Mesenchymal stem cell (in vitro differentiated cells and primary cell): ENCODE results near the gene EPHA10.
A peak's percentile ranks its signal among the peaks of the same experiment; 100 is the strongest.

Experiments used
- DNase-seq: peaks from one replicate; pipeline ENCODE4 v3.0.0-alpha.2; 2013
- H2AFZ ChIP-seq: one replicate; pipeline ENCODE4 v1.6.1; 2013; ENCODE audit warnings: low read depth, mild to moderate bottlenecking, control low read depth, inconsistent platforms, low read length, moderate library complexity
- H2AK5ac ChIP-seq: 2 replicates; pipeline ENCODE4 v1.6.1; 2013; ENCODE audit warnings: low read length, moderate library complexity, mild to moderate bottlenecking, inconsistent platforms; ENCODE audit not compliant: severe bottlenecking
- H2BK120ac ChIP-seq: one replicate; pipeline ENCODE4 v1.6.1; 2013; ENCODE audit warnings: low read depth, mild to moderate bottlenecking, inconsistent platforms, low read length, moderate library complexity
- H2BK12ac ChIP-seq, 2 experiments: one replicate each; pipeline ENCODE4 v1.6.1; 2013; ENCODE audit warnings: inconsistent platforms in 2 of 2, low read length in 2 of 2, mild to moderate bottlenecking in 2 of 2, moderate library complexity in 2 of 2, control low read depth in 1 of 2
- H2BK15ac ChIP-seq: one replicate; pipeline ENCODE4 v1.6.1; 2013; ENCODE audit warnings: mild to moderate bottlenecking, low read depth, inconsistent platforms; ENCODE audit not compliant: poor library complexity, severe bottlenecking
- H2BK5ac ChIP-seq: 2 replicates; pipeline ENCODE4 v1.6.1; 2013; ENCODE audit warnings: low read depth, mild to moderate bottlenecking, low read length, control low read depth, inconsistent platforms; ENCODE audit not compliant: poor library complexity, severe bottlenecking
- H3K14ac ChIP-seq, 2 experiments: one replicate each; pipeline ENCODE4 v1.6.1; 2013; ENCODE audit warnings: inconsistent platforms in 2 of 2, low read length in 2 of 2, control low read depth in 1 of 2, mild to moderate bottlenecking in 1 of 2, moderate library complexity in 1 of 2
- H3K18ac ChIP-seq, 2 experiments: one replicate each; pipeline ENCODE4 v1.6.1; 2013; ENCODE audit warnings: inconsistent platforms in 2 of 2, low read length in 2 of 2, control low read depth in 1 of 2, low read depth in 1 of 2, mild to moderate bottlenecking in 1 of 2
- H3K23ac ChIP-seq, 2 experiments: one replicate each; pipeline ENCODE4 v1.6.1; 2013; ENCODE audit warnings: inconsistent platforms in 2 of 2, low read length in 2 of 2, mild to moderate bottlenecking in 2 of 2, moderate library complexity in 2 of 2, control low read depth in 1 of 2
- H3K27ac ChIP-seq: 2 replicates; pipeline ENCODE4 v1.5.1; 2013; ENCODE audit warnings: mild to moderate bottlenecking, moderate library complexity, low read length, control low read depth, inconsistent platforms; ENCODE audit not compliant: poor library complexity, severe bottlenecking
- H3K27me3 ChIP-seq, 2 experiments: 2 replicates each; pipeline versions ENCODE4 v1.6.1 to v1.7.0; 2013; ENCODE audit warnings: low read length in 2 of 2, mild to moderate bottlenecking in 2 of 2, moderate library complexity in 2 of 2, control low read depth in 1 of 2, inconsistent platforms in 1 of 2; ENCODE audit not compliant: control insufficient read depth in 1 of 2, insufficient read depth in 1 of 2
- H3K36me3 ChIP-seq, 2 experiments: 2 replicates each; pipeline versions ENCODE4 v1.6.1 to v1.7.0; 2013; ENCODE audit warnings: low read length in 2 of 2, control low read depth in 1 of 2, inconsistent platforms in 1 of 2, low read depth in 1 of 2, mild to moderate bottlenecking in 1 of 2; ENCODE audit not compliant: insufficient read depth in 2 of 2, control insufficient read depth in 1 of 2
- H3K4ac ChIP-seq, 2 experiments: one replicate each; pipeline ENCODE4 v1.6.1; 2013; ENCODE audit warnings: inconsistent platforms in 2 of 2, low read length in 2 of 2, mild to moderate bottlenecking in 2 of 2, moderate library complexity in 2 of 2, control low read depth in 1 of 2, low read depth in 1 of 2
- H3K4me1 ChIP-seq: 2 replicates; pipeline ENCODE4 v1.6.1; 2013; ENCODE audit warnings: low read depth, low read length, control low read depth; ENCODE audit not compliant: control insufficient read depth, insufficient read depth
- H3K4me2 ChIP-seq: 2 replicates; pipeline ENCODE4 v1.6.1; 2013; ENCODE audit warnings: low read length, mild to moderate bottlenecking, inconsistent platforms; ENCODE audit not compliant: poor library complexity, severe bottlenecking
- H3K4me3 ChIP-seq, 2 experiments: 2 replicates each; pipeline versions ENCODE4 v1.5.1 to v1.7.0; 2013; ENCODE audit warnings: low read length in 2 of 2, mild to moderate bottlenecking in 2 of 2, control low read depth in 1 of 2, low read depth in 1 of 2; ENCODE audit not compliant: insufficient read depth in 1 of 2
- H3K79me1 ChIP-seq: replicated peaks from 2 replicates; pipeline ENCODE4 v1.6.1; 2013; ENCODE audit warnings: mild to moderate bottlenecking, control low read depth, low read length, inconsistent platforms; ENCODE audit not compliant: poor library complexity, severe bottlenecking
- H3K9ac ChIP-seq: 2 replicates; pipeline ENCODE4 v1.7.0; 2013; ENCODE audit warnings: mild to moderate bottlenecking, low read length, moderate library complexity
- H3K9me3 ChIP-seq: 2 replicates; pipeline ENCODE4 v1.7.0; 2013; ENCODE audit warnings: mild to moderate bottlenecking, low read length; ENCODE audit not compliant: control insufficient read depth
- H4K8ac ChIP-seq: one replicate; pipeline ENCODE4 v1.6.1; 2013; ENCODE audit warnings: inconsistent platforms, mild to moderate bottlenecking, low read length, moderate library complexity
- H4K91ac ChIP-seq: one replicate; pipeline ENCODE4 v1.6.1; 2013; ENCODE audit warnings: mild to moderate bottlenecking, low read length, inconsistent platforms
- WGBS: methylation state at CpG from one replicate; pipeline ENCODE4 v1.1.7; 2013; ENCODE audit warnings: mixed read lengths; 5-methylcytosine and 5-hydroxymethylcytosine counted together

The EPHA10 gene

GRCh38 chr1:37755290-37755689 is 9.6 kb downstream of the EPHA10 start:
- Histone ChIP-seq H4K91ac (no peak overlapping the region), H3K4ac (no peak overlapping the region), H3K18ac (no peak overlapping the region), H2AK5ac (no peak overlapping the region), H4K8ac (no peak overlapping the region), H2BK12ac (no peak overlapping the region), H3K14ac (no peak overlapping the region), H3K23ac (no peak overlapping the region), H3K4me2 (no peak overlapping the region), H2BK120ac (no peak overlapping the region), H2BK5ac (no peak overlapping the region), H3K9ac (no peak overlapping the region), H3K79me1 (no peaks in the 10 kb centered on the region), H3K4me1 (peaks cover 9% of the 10 kb centered on the region), H2AFZ (no peak overlapping the region), H3K36me3 (no peaks in the 10 kb centered on the region), H3K9me3 (no peaks in the 10 kb centered on the region), H3K27ac (no peak overlapping the region), H3K27me3 (peaks cover 82 to 87% of the 10 kb centered on the region in 2 experiments), H3K4me3 (peak overlapping the region in 1 of 2 experiments; percentile 11), H2BK15ac (no peak overlapping the region)
- no peak for DNase-seq
- WGBS, result no CpG with 5 or more reads among the region's 1 CpG

DNA sequence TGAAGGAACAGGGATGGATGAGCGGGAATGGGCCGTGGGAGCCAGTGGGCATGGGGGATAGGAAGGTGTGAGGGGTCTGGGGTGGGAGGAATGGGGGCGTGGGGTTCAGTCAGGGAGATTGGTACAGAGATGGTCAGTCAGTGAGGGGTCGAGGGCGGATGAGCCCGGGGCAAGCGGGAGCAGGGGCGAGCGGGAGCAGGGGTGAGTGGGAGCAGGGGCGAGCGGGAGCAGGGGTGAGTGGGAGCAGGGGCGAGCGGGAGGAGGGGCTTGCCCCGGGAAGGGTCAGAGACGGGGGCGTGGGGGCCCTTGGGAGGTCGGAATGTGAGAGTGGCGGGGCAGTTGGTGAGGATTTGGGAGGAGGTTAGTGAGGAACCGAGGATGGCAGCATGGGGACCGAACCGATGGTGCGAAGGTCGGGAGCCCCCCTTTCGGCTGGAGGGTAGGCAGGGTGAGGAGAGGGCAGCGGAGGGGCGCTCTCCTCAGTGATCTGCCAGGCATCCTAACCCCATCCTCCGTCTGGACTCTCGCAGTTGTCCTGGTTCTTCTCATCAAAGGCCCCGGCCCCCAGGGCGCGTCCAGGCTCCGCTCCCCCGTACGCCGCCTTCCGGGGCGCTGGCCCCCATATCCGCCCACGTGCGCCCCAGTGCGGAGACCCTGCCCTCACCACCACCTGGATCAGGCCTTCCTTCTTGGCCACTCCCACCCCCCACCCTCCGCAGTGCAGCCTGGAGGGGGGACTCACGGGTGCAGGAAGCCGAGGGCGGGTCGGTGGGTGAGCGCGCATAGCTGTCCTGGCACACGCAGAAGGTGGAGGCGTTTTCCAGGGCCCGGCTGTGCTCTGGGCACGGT is 11.2 kb downstream of the EPHA10 start:
- no peak overlapping the region for H3K23ac ChIP-seq
- no peak overlapping the region for H2BK15ac ChIP-seq
- H2BK5ac ChIP-seq, result no peak overlapping the region
- H3K9ac ChIP-seq, result no peak overlapping the region
- no peaks in the 10 kb centered on the region for H3K9me3 ChIP-seq
- no peaks in the 10 kb centered on the region for H3K79me1 ChIP-seq
- peak overlapping the region; percentile 13 for H3K4me2 ChIP-seq
- H2AK5ac ChIP-seq, result no peak overlapping the region
- DNase-seq, result no peak
- no peak overlapping the region for H2AFZ ChIP-seq
- H3K27me3 ChIP-seq, result peaks cover 66 to 76% of the 10 kb centered on the region in 2 experiments
- H3K18ac ChIP-seq, result no peak overlapping the region
- no peaks in the 10 kb centered on the region for H3K36me3 ChIP-seq
- no peak overlapping the region for H3K4me3 ChIP-seq
- H3K4ac ChIP-seq, result peak overlapping the region in 1 of 2 experiments; percentile 13
- H3K14ac ChIP-seq, result peak overlapping the region in 1 of 2 experiments; percentile 26
- H2BK120ac ChIP-seq, result no peak overlapping the region
- H4K8ac ChIP-seq, result no peak overlapping the region
- H3K27ac ChIP-seq, result no peak overlapping the region
- H2BK12ac ChIP-seq, result no peak overlapping the region
- no peak overlapping the region for H4K91ac ChIP-seq
- 15% methylated on average over 47 of the region's 52 CpGs for WGBS
- H3K4me1 ChIP-seq, result peaks cover 9% of the 10 kb centered on the region

DNA sequence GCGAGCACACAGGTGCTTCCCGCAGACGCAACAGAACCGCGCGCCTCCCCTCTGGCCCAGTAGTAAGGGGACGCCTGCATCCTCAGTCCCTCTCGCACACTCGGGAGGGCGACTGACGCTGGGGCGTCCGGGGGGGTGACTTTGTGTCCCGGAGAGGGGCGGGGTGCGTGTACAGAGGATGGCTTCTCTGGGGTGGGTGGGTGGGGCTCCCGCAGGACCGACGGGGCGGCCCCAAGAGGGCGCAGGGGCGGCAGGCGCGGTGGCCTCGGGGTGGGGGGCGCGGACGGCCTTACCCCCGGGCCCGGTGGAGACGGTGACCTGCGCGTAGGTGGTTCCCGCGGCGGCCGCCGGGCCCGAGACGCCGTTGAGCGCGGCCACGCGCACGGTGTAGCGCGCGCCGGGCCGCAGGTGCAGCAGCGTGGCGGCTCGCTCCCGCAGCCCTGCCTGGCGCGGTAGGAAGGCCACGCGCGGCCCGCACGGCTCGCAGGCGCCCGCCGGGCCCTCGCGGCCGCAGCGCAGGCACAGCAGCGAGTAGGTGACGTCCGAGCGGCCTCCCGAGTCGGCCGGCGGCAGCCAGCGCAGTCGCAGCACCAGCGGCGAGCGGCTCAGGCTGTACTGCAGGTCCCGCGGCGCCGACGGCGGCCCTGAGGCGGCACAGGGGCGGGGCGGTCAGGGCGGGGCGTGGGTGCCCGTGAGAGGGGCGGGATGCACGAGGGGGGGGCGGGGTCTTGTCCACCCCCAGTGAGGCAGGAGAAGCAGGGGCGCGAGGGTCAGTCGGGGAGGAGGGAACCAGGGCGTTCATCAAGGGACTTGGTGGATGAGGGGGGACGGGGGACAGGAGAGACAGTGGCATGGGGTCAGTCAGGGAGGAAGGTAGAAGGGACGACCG is 12.1 kb downstream of the EPHA10 start:
- H2BK5ac ChIP-seq, result no peak overlapping the region
- peak overlapping the region; percentile 69 for H2AFZ ChIP-seq
- H3K27me3 ChIP-seq, result peaks cover 61 to 68% of the 10 kb centered on the region in 2 experiments
- H3K4me1 ChIP-seq, result peaks cover 9% of the 10 kb centered on the region
- no peak overlapping the region for H2BK15ac ChIP-seq
- H3K4ac ChIP-seq, result no peak overlapping the region
- no peak overlapping the region for H2BK12ac ChIP-seq
- peak overlapping the region; percentile 86 for H3K4me2 ChIP-seq
- no peak overlapping the region for H3K14ac ChIP-seq
- H3K79me1 ChIP-seq, result no peaks in the 10 kb centered on the region
- no peak overlapping the region for H3K9ac ChIP-seq
- no peak overlapping the region for H2AK5ac ChIP-seq
- DNase-seq, result peak; percentile 8
- H3K18ac ChIP-seq, result no peak overlapping the region
- H3K27ac ChIP-seq, result no peak overlapping the region
- no peaks in the 10 kb centered on the region for H3K9me3 ChIP-seq
- WGBS, result 6% methylated on average over 64 of the region's 105 CpGs
- H3K23ac ChIP-seq, result no peak overlapping the region
- H3K36me3 ChIP-seq, result no peaks in the 10 kb centered on the region
- H3K4me3 ChIP-seq, result peak overlapping the region in 1 of 2 experiments; percentile 48
- no peak overlapping the region for H4K91ac ChIP-seq
- no peak overlapping the region for H2BK120ac ChIP-seq
- H4K8ac ChIP-seq, result no peak overlapping the region

DNA sequence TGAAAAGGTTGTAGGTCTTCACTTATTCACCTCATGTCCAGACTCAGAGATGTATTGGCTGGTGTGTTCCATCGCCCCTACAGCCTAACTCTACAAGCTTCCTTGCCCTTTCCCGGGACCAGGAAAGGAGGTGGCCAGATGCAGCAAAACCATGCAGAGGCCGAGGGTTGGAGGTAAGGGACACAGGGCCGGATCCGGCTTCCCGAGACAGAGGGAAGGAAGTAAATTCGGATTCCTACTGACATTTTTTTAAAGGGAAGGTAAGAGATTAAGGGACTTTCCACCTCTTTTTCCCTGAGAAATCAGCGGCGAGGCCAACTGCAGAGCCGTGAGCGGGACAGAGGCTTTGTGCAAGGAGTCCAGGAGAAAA is 12.7 kb downstream of the EPHA10 start:
- Histone ChIP-seq H3K14ac (no peak overlapping the region), H3K4me1 (peaks cover 9% of the 10 kb centered on the region), H3K18ac (no peak overlapping the region), H3K79me1 (no peaks in the 10 kb centered on the region), H3K9ac (no peak overlapping the region), H3K4ac (no peak overlapping the region), H2BK5ac (no peak overlapping the region), H2BK15ac (no peak overlapping the region), H2AK5ac (no peak overlapping the region), H2BK120ac (no peak overlapping the region), H3K36me3 (no peaks in the 10 kb centered on the region), H3K27ac (no peak overlapping the region), H4K8ac (no peak overlapping the region), H2BK12ac (no peak overlapping the region), H3K27me3 (peaks cover 55 to 61% of the 10 kb centered on the region in 2 experiments), H3K4me2 (no peak overlapping the region), H3K9me3 (peaks cover 2% of the 10 kb centered on the region), H3K23ac (no peak overlapping the region), H3K4me3 (no peak overlapping the region), H2AFZ (no peak overlapping the region), H4K91ac (no peak overlapping the region)
- DNase-seq, result no peak
- WGBS, result 38% methylated on average over 11 of the region's 11 CpGs
